ENCODE data around the gene ATF4.

The ATF4 gene

GRCh38 chr22:39520226-39521105 is at the start of gene ATF4:
Gene ATF4 (plus strand): TSS chr22:39520562. CDS start chr22:39521446, 884 bp downstream.
- DNase-seq: peak; percentile 92

- no peak for DNase-seq
Observed at GRCh38 chr22:39471381-39472141, 48.8 kb upstream of the ATF4 start.

- no peak for DNase-seq
Observed at GRCh38 chr22:39472570-39473556, 47.5 kb upstream of the ATF4 start.

GRCh38 chr22:39473851-39474250 is 46.5 kb upstream of the ATF4 start:
- DNase-seq: no peak

- no peak for DNase-seq
Observed at GRCh38 chr22:39474351-39475111, 45.8 kb upstream of the ATF4 start.

- no peak for DNase-seq
Observed at GRCh38 chr22:39475337-39475736, 45.0 kb upstream of the ATF4 start.

- DNase-seq: no peak
Observed at GRCh38 chr22:39475902-39476301, 44.5 kb upstream of the ATF4 start.

GRCh38 chr22:39476664-39477063 is 43.7 kb upstream of the ATF4 start:
- no peak for DNase-seq

- DNase-seq: no peak
Observed at GRCh38 chr22:39477542-39477941, 42.8 kb upstream of the ATF4 start.

GRCh38 chr22:39478441-39478850 is 41.9 kb upstream of the ATF4 start:
- DNase-seq: no peak

- DNase-seq: no peak
Observed at GRCh38 chr22:39479254-39479653, 41.1 kb upstream of the ATF4 start.

- DNase-seq: no peak
Observed at GRCh38 chr22:39480557-39480956, 39.8 kb upstream of the ATF4 start.

- DNase-seq: no peak
Observed at GRCh38 chr22:39481054-39481453, 39.3 kb upstream of the ATF4 start.

- no peak for DNase-seq
Observed at GRCh38 chr22:39481595-39481994, 38.8 kb upstream of the ATF4 start.

- no peak for DNase-seq
Observed at GRCh38 chr22:39482768-39483167, 37.6 kb upstream of the ATF4 start.

GRCh38 chr22:39486951-39487825 is 33.2 kb upstream of the ATF4 start:
- no peak for DNase-seq

GRCh38 chr22:39487826-39488520 is 32.4 kb upstream of the ATF4 start:
- DNase-seq: no peak

GRCh38 chr22:39488563-39489083 is 31.7 kb upstream of the ATF4 start:
- no peak for DNase-seq

GRCh38 chr22:39489094-39490068 is 31.0 kb upstream of the ATF4 start:
- no peak for DNase-seq
